ENCODE data around the gene SLC12A1.

The SLC12A1 gene

DNA sequence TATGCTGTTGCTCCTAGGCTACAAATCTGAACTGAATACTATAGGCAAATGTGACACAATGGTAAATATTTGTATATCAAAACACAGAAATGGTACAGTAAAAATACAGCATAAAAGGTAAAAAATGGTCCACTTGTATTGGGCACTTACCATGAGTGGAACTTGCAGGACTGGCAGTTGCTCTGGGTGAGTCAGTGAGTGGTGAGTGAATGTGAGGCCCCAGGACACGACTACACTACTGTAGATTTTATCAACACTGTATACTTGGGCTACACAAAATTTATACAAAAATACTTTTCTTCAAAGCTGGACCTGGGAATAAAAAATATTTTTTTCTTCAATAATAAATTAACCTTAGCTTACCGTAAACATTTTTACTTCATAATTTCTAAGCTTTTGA is 83.5 kb downstream of the SLC12A1 start:
- TF ChIP-seq, protein P1, sequence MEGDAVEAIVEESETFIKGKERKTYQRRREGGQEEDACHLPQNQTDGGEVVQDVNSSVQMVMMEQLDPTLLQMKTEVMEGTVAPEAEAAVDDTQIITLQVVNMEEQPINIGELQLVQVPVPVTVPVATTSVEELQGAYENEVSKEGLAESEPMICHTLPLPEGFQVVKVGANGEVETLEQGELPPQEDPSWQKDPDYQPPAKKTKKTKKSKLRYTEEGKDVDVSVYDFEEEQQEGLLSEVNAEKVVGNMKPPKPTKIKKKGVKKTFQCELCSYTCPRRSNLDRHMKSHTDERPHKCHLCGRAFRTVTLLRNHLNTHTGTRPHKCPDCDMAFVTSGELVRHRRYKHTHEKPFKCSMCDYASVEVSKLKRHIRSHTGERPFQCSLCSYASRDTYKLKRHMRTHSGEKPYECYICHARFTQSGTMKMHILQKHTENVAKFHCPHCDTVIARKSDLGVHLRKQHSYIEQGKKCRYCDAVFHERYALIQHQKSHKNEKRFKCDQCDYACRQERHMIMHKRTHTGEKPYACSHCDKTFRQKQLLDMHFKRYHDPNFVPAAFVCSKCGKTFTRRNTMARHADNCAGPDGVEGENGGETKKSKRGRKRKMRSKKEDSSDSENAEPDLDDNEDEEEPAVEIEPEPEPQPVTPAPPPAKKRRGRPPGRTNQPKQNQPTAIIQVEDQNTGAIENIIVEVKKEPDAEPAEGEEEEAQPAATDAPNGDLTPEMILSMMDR (IDR thresholded peaks at IDR 0.05; ENCODE audit: low read depth, low read length) = no peak
- DNase-seq = no peak
- H3K27ac ChIP-seq = no peak overlapping the region
- H3K9me3 ChIP-seq (ENCODE audit: severe bottlenecking) = no peaks in the 10 kb centered on the region
- H3K4me3 ChIP-seq (ENCODE audit: low read depth, low read length) = no peak overlapping the region
- H3K36me3 ChIP-seq = no peaks in the 10 kb centered on the region
- no peaks in the 10 kb centered on the region for H3K27me3 ChIP-seq (ENCODE audit: insufficient read depth, low read depth, severe bottlenecking)

DNA sequence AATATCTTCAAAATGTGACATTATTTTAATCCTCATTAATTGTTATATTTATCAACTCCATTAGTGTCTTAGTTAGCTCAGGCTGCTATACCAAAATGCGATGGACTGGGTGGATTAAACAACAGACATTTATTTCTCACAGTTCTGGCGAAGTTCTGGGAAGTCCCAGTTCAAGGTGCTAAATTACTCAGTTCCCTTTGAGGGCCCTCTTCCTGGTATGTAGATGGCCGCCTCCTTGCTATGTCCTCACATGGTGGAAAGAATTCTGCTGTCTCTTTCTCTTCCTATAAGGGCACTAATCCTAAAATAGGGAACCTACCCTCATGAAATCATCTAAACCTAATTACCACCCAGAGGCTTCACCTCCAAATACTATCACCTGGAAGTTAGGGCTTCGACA is 86.4 kb downstream of the SLC12A1 start:
- no peaks in the 10 kb centered on the region for H3K36me3 ChIP-seq
- DNase-seq = no peak
- no peak overlapping the region for H3K4me3 ChIP-seq (ENCODE audit: low read depth, low read length)
- H3K9me3 ChIP-seq (ENCODE audit: severe bottlenecking) = no peaks in the 10 kb centered on the region
- TF ChIP-seq, protein P1 (IDR thresholded peaks at IDR 0.05; ENCODE audit: low read depth, low read length) = no peak
- H3K27me3 ChIP-seq (ENCODE audit: insufficient read depth, low read depth, severe bottlenecking) = no peaks in the 10 kb centered on the region
- no peak overlapping the region for H3K27ac ChIP-seq

DNA sequence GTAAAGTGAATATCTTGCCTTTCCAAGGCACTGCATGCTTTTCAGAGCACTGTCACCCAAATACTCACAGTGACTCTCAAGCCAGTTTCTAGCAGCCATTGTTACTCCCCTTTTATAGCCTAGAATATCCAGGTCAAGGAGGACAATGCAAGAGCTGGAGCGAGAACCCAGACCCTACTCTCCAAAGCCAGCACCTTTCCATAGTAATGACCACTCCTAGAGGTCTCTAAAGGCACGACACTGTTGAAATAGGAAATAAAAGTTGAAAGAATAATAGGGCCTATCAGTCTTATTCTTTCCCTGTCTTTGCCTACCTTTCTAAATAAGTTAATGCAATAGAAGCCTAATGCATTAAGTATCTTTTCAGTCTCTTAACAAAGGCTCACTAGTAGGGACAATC is 91.6 kb downstream of the SLC12A1 start:
- H3K4me3 ChIP-seq (ENCODE audit: low read depth, low read length) = no peak overlapping the region
- no peaks in the 10 kb centered on the region for H3K9me3 ChIP-seq (ENCODE audit: severe bottlenecking)
- no peaks in the 10 kb centered on the region for H3K27me3 ChIP-seq (ENCODE audit: insufficient read depth, low read depth, severe bottlenecking)
- H3K27ac ChIP-seq = no peak overlapping the region
- TF ChIP-seq, protein P1 (IDR thresholded peaks at IDR 0.05; ENCODE audit: low read depth, low read length) = no peak
- DNase-seq = no peak
- H3K36me3 ChIP-seq = no peaks in the 10 kb centered on the region

DNA sequence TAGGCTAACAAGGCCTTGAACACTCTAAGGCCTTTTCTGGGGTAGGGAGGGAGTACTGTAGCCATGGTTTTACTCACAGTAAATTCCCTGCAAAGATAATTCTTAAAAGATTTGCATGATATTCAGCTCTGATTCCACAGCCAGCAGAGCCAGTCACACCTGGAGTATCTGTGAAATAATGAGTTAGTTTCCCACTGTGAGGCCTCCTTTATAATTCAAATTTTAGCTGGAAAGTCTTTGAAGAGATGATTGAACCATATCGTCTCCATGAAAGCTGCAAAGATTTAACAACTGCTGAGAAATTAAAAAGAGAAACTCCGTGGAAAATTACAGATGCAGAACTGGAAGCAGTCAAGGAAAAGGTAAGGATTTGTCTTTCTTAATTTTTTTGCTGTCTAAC is 92.8 kb downstream of the SLC12A1 start:
- Histone ChIP-seq H3K27me3 (ENCODE audit: insufficient read depth, low read depth, severe bottlenecking) (no peaks in the 10 kb centered on the region), H3K9me3 (ENCODE audit: severe bottlenecking) (no peaks in the 10 kb centered on the region), H3K27ac (no peak overlapping the region), H3K4me3 (ENCODE audit: low read depth, low read length) (no peak overlapping the region), H3K36me3 (no peaks in the 10 kb centered on the region)
- no peak for DNase-seq
- TF ChIP-seq, protein P1 (IDR thresholded peaks at IDR 0.05; ENCODE audit: low read depth, low read length) = no peak

DNA sequence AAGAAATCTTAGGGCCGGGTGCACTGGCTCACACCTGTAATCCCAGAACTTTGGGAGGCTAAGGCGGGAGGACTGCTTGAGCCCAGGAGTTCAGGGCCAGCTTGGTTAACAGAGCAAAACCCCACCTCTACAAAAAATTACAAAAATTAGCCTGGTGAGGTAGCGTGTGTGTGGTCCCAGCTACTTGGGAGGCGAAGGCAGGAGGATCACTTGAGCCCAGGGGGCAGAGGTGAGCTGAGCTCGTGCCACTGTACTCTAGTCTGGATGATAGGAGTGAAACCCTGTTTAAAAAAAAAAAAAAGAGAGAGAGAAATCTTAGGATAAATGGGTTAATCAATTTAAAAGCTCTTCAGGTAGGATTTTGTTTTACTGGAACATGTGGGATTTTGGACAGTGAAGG is 93.9 kb downstream of the SLC12A1 start:
- no peak for DNase-seq
- H3K36me3 ChIP-seq = no peaks in the 10 kb centered on the region
- no peaks in the 10 kb centered on the region for H3K27me3 ChIP-seq (ENCODE audit: insufficient read depth, low read depth, severe bottlenecking)
- H3K4me3 ChIP-seq (ENCODE audit: low read depth, low read length) = no peak overlapping the region
- TF ChIP-seq, protein P1 (IDR thresholded peaks at IDR 0.05; ENCODE audit: low read depth, low read length) = no peak
- no peaks in the 10 kb centered on the region for H3K9me3 ChIP-seq (ENCODE audit: severe bottlenecking)
- no peak overlapping the region for H3K27ac ChIP-seq

DNA sequence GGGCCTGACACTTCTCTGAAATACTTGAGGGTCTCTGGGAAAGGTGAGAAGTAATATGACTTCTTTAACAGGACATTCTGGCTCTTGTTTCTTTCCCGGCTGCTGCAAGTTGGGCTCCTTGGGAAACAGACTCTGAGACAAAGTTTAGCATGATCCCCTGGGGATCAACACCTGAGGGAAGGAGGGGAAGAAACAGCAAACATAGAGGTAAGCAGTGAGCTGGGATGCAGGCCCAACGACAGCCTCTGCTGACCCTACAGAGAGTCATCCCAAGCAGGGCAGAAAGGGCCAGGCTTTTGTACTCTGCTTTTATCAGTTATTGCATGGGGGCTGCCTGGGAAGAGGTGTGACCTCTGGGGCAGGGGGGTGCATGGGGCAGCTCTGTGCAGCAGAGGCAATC is 98.3 kb downstream of the SLC12A1 start:
- H3K9me3 ChIP-seq (ENCODE audit: severe bottlenecking) = no peaks in the 10 kb centered on the region
- TF ChIP-seq, protein P1 (IDR thresholded peaks at IDR 0.05; ENCODE audit: low read depth, low read length) = no peak
- no peaks in the 10 kb centered on the region for H3K36me3 ChIP-seq
- no peak overlapping the region for H3K4me3 ChIP-seq (ENCODE audit: low read depth, low read length)
- DNase-seq = no peak
- H3K27ac ChIP-seq = no peak overlapping the region
- no peaks in the 10 kb centered on the region for H3K27me3 ChIP-seq (ENCODE audit: insufficient read depth, low read depth, severe bottlenecking)
